Measurements from ENCODE around the gene APBB1IP.

Gene APBB1IP

GRCh38 chr10:26410356-26410755 lies 27.8 kb upstream of the APBB1IP start:
- H3K4me3 ChIP-seq (replicated peaks; ENCODE audit: low read depth, low read length): no peak overlapping the region
- no peak for DNase-seq (ENCODE audit: extremely low read depth, low read depth)
- TF ChIP-seq CTCF (IDR thresholded peaks at IDR 0.05; ENCODE audit: low read depth, low read length, missing control alignments): no peak

GRCh38 chr10:26412932-26413331 lies 25.2 kb upstream of the APBB1IP start:
- H3K4me3 ChIP-seq (replicated peaks; ENCODE audit: low read depth, low read length): no peak overlapping the region
- TF ChIP-seq CTCF (IDR thresholded peaks at IDR 0.05; ENCODE audit: low read depth, low read length, missing control alignments): no peak
- no peak for DNase-seq (ENCODE audit: extremely low read depth, low read depth)

DNA sequence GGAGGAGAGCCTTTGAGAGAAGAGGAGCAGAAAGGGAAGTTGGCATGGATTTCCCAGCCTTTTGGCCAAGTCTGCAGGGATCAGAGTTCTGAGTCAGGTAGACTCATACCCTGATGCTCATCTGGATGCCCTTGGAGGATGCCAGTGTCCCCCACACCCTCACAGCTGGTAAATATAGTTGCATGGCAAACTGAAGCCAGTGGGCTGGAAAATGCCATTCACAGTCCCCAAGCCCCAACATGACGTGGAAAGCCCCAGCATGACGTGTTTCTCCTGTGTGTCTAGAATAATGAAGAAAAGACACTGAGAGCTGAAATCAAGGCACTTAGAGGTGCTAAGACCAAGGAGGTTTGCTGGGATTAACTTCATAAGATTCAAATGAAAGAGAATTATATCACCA lies 24.8 kb upstream of the APBB1IP start:
- no peak for DNase-seq (ENCODE audit: extremely low read depth, low read depth)
- no peak for TF ChIP-seq CTCF (IDR thresholded peaks at IDR 0.05; ENCODE audit: low read depth, low read length, missing control alignments)
- H3K4me3 ChIP-seq (replicated peaks; ENCODE audit: low read depth, low read length): no peak overlapping the region

GRCh38 chr10:26417136-26417535 lies 21.0 kb upstream of the APBB1IP start:
- no peak overlapping the region for H3K4me3 ChIP-seq (replicated peaks; ENCODE audit: low read depth, low read length)
- no peak for TF ChIP-seq CTCF (IDR thresholded peaks at IDR 0.05; ENCODE audit: low read depth, low read length, missing control alignments)
- DNase-seq (ENCODE audit: extremely low read depth, low read depth): no peak

DNA sequence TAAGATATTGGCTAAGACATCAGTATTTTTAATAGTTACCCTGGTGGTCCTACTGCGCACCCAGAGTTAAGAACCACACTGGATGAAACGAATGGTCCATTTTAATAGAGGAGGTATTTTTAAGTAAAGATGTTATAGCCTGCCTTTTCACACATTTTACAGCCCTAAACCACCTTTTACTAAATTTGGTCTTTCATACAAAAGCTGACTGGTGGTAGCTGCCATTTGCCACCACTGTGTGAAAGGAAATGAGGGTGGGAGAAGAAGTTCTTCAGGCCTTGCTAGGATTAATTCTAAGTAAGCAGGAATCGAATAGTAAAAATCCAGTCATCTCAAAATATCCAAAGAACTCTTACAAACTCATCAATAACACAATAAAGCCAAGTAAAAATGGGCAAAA lies 15.2 kb upstream of the APBB1IP start:
- TF ChIP-seq CTCF (IDR thresholded peaks at IDR 0.05; ENCODE audit: low read depth, low read length, missing control alignments): no peak
- no peak overlapping the region for H3K4me3 ChIP-seq (replicated peaks; ENCODE audit: low read depth, low read length)
- no peak for DNase-seq (ENCODE audit: extremely low read depth, low read depth)

DNA sequence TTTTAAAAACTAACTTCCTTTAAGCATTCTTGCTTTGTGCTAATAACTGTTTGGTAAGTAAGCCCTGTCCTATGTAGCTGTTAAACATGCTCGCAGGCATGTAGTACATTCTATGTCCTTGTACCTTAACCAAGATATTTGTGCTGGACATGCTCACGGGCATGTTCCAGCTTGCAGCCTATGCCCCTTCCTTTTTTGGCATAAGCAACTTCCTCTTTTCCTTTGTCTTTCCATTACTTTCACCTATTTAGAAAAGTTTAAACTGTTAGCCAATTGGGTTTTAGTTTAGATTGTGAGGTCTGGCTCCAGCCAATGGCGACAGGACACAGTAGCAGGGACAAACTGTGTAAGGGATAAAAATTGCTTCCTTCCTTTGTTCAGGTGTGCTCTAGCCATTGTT lies 14.4 kb upstream of the APBB1IP start:
- no peak for TF ChIP-seq CTCF (IDR thresholded peaks at IDR 0.05; ENCODE audit: low read depth, low read length, missing control alignments)
- no peak overlapping the region for H3K4me3 ChIP-seq (replicated peaks; ENCODE audit: low read depth, low read length)
- DNase-seq (ENCODE audit: extremely low read depth, low read depth): no peak

DNA sequence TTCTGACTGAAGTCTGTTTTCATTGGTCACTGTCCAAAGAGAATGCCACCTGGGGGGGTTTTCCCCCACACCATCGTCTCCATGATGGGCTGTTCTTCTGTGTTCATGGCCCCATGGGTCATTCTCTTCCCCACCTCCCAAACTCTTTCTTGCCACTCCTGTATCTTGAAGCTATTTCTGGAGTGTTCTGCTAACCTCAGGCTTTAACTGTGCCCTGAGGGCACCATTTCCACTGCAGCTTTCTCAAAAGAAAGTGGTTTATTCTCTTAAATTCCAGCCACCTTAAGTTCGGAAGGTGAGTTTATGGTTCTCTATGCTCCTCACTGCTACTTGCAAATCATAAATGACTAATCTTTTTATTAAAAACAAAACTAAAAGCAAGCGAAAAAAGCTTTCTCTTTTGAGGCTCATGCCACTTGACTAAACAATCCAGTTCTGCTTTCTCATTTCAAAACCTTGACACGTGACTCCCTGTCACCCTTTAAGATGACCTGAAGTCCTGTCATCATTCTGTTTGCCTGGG lies 7.4 kb upstream of the APBB1IP start:
- TF ChIP-seq CTCF (IDR thresholded peaks at IDR 0.05; ENCODE audit: low read depth, low read length, missing control alignments): no peak
- H3K4me3 ChIP-seq (replicated peaks; ENCODE audit: low read depth, low read length): no peak overlapping the region
- no peak for DNase-seq (ENCODE audit: extremely low read depth, low read depth)
